NCI-H1105 (cell line): Measurements from ENCODE around the gene SPRR5.

Experiments used
- DNase-seq: peaks from one replicate; lab custom pipeline; 2025; lab: John Stamatoyannopoulos, UW

The SPRR5 gene

GRCh38 chr1:152946651-152947256 is at the start of gene SPRR5:
SPRR5 (plus strand) TSS chr1:152947206; CDS start chr1:152948555, 1,349 bp downstream.
- no peak for DNase-seq

- no peak for DNase-seq
Observed at GRCh38 chr1:152899027-152899426, 48.0 kb upstream of the SPRR5 start.

- no peak for DNase-seq
Observed at GRCh38 chr1:152899883-152900282, 47.1 kb upstream of the SPRR5 start.

GRCh38 chr1:152901631-152902030 is 45.4 kb upstream of the SPRR5 start:
- DNase-seq, result no peak

GRCh38 chr1:152902636-152903035 is 44.4 kb upstream of the SPRR5 start:
- no peak for DNase-seq

GRCh38 chr1:152904688-152905440 is 42.1 kb upstream of the SPRR5 start:
- DNase-seq, result no peak

- no peak for DNase-seq
Observed at GRCh38 chr1:152906023-152906565, 40.9 kb upstream of the SPRR5 start.

- no peak for DNase-seq
Observed at GRCh38 chr1:152907686-152908601, 39.1 kb upstream of the SPRR5 start, which contains the start of gene IVL. IVL (plus strand) TSS chr1:152908546; CDS start chr1:152909798, 1,252 bp downstream.

GRCh38 chr1:152909206-152909605 is 37.8 kb upstream of the SPRR5 start:
- DNase-seq, result no peak

- no peak for DNase-seq
Observed at GRCh38 chr1:152912471-152912870, 34.5 kb upstream of the SPRR5 start.

GRCh38 chr1:152912900-152913299 is 34.1 kb upstream of the SPRR5 start:
- DNase-seq, result no peak

GRCh38 chr1:152917794-152918193 is 29.2 kb upstream of the SPRR5 start:
- no peak for DNase-seq

- no peak for DNase-seq
Observed at GRCh38 chr1:152919071-152919470, 27.9 kb upstream of the SPRR5 start.

GRCh38 chr1:152924191-152924590 is 22.8 kb upstream of the SPRR5 start:
- DNase-seq, result no peak

- no peak for DNase-seq
Observed at GRCh38 chr1:152926091-152926490, 20.9 kb upstream of the SPRR5 start.

- no peak for DNase-seq
Observed at GRCh38 chr1:152928671-152929070, 18.3 kb upstream of the SPRR5 start.

GRCh38 chr1:152932170-152932811 is 14.7 kb upstream of the SPRR5 start:
- DNase-seq, result no peak

GRCh38 chr1:152933196-152933595 is 13.8 kb upstream of the SPRR5 start:
- no peak for DNase-seq

- DNase-seq, result no peak
Observed at GRCh38 chr1:152940614-152941013, 6.4 kb upstream of the SPRR5 start.

GRCh38 chr1:152941037-152941711 is 5.8 kb upstream of the SPRR5 start:
- DNase-seq, result no peak

- DNase-seq, result no peak
Observed at GRCh38 chr1:152942161-152942560, 4.8 kb upstream of the SPRR5 start.
